ES-I3 (cell line): ENCODE data around the gene ITGB1BP2.
"Not testable (repeated sequence)": the region's sequence is repeated elsewhere in the genome, so short reads cannot be mapped to it uniquely, and the experiment has no call there.

Experiments used
- H3K36me3 ChIP-seq: 2 replicates; pipeline ENCODE4 v1.6.1; 2013; ENCODE audit warnings: mild to moderate bottlenecking, low read length, control low read depth, moderate library complexity; ENCODE audit not compliant: insufficient read depth
- H3K4me1 ChIP-seq: 2 replicates; pipeline ENCODE4 v1.6.1; 2013; ENCODE audit warnings: mild to moderate bottlenecking, control low read depth, low read length; ENCODE audit not compliant: insufficient read depth
- H3K9ac ChIP-seq: 2 replicates; pipeline ENCODE4 v1.6.1; 2013; ENCODE audit warnings: low read depth, mild to moderate bottlenecking, low read length, moderate library complexity
- H3K9me3 ChIP-seq: 2 replicates; pipeline ENCODE4 v1.6.1; 2013; ENCODE audit warnings: mild to moderate bottlenecking, low read length, moderate library complexity; ENCODE audit not compliant: control insufficient read depth, insufficient read depth

ITGB1BP2 gene

GRCh38 chrX:71301195-71301924, at the start of gene ITGB1BP2:
ITGB1BP2 (plus strand) TSS chrX:71301750; CDS start chrX:71301807, 57 bp downstream.
- H3K9ac ChIP-seq = no peak within 1 kb of the TSS
- H3K4me1 ChIP-seq = no peaks in the 10 kb centered on the region
- H3K9me3 ChIP-seq = no peaks in the 10 kb centered on the region
- H3K36me3 ChIP-seq = peaks cover 30% of the 10 kb centered on the region

- Histone ChIP-seq H3K9me3 (no peaks in the 10 kb centered on the region), H3K4me1 (peaks cover 11% of the 10 kb centered on the region; the same call in 1 of the 2 replicates), H3K9ac (peak overlapping the region; percentile 96; the same call in 1 of the 2 replicates), H3K36me3 (peaks cover 34% of the 10 kb centered on the region)
Measured at GRCh38 chrX:71252221-71252620, 49.3 kb upstream of the ITGB1BP2 start.

DNA sequence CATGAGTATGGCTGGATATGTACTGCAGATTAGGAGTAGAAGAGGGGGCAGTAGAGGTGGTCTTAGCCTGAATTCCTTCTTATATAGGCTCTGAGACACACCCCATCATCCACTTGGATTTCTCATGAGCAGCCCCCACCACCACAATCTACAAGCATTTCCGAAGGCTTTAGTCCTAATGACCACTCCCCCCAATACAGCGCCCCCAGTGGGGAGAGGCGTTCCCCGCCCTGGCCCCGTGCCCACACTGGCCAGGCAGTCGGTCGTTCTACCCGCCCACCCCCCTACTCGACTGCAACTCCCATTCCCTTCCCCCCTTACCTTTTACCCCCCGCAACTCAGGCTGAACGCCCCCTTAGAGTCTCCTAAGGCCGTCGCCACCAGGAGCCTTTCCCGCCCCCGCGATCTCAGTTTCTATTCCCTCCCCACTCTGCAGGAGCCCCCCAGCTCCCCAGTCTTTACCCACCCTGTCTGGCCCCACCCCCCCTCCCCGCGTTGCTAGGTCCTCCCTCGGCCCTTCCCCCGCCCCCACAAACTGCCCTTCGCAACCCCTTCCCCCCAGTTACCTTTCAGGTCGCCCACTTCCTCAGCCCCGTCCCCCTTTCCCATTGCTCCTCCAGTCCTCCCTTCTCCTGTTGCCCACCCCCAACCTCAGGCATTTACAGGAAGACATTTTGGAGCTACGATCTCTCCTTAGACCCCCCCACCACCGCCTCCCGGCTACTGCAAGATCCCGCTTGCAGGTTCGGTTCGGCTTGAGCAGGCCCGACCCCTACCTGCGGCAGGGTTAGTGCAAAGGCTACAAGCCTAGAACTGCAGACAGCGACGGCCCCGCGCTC, 48.1 kb upstream of the ITGB1BP2 start:
- peaks cover 23% of the 10 kb centered on the region for H3K36me3 ChIP-seq
- H3K9me3 ChIP-seq = no peaks in the 10 kb centered on the region
- peak overlapping the region; percentile 96 for H3K9ac ChIP-seq
- H3K4me1 ChIP-seq = peaks cover 11% of the 10 kb centered on the region; the same call in 1 of the 2 replicates

- Histone ChIP-seq H3K4me1 (peaks cover 11% of the 10 kb centered on the region; the same call in 1 of the 2 replicates), H3K36me3 (peaks cover 15% of the 10 kb centered on the region), H3K9ac (peak within 1 kb of the TSS; percentile 96), H3K9me3 (no peaks in the 10 kb centered on the region)
Measured at GRCh38 chrX:71254092-71254963, 47.2 kb upstream of the ITGB1BP2 start, which contains the start of gene ZMYM3. ZMYM3 (minus strand) TSS chrX:71254140; CDS start chrX:71253255, 885 bp downstream.

DNA sequence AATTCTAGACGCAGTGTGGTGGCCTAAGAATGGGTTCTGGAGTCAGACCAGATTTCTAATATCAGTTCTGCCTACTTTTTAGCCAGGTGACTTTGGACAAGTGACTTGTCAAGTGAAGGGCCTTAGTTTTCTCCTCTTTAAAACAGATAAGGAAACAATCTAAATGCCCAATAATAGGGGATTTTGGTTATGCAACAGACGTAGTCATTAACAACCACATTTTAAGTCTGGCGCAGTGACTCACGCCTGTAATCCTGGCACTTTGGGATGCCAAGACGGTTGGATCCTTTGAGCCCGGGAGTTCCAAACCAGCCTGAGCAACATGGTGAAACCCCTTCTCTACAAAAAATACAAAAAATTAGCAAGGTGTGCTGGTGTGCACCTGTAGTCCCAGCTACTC, 45.5 kb upstream of the ITGB1BP2 start:
- H3K9ac ChIP-seq = no peak overlapping the region; the same call in 1 of the 2 replicates
- H3K36me3 ChIP-seq = no peaks in the 10 kb centered on the region
- peaks cover 11% of the 10 kb centered on the region; the same call in 1 of the 2 replicates for H3K4me1 ChIP-seq
- no peaks in the 10 kb centered on the region for H3K9me3 ChIP-seq

DNA sequence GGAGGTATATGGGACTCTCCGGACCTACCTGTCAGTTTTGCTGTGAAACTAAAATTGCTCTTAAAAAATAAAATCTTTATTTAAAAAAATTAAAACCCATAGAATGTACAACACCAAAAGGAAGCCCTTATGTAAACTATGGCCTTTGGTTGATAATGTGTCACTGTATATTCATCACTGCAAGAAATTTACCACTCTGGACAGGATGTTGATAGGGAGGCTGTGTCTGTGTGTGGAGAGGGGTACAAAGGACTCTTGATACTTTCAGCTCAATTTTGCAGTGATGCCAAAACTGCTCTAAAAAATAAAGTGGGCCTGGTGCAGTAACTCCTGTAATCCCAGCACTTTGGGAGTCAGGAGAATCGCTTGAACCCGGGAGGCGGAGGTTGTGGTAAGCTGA, 44.7 kb upstream of the ITGB1BP2 start:
- H3K9ac ChIP-seq = no peak overlapping the region
- peaks cover 11% of the 10 kb centered on the region; the same call in 1 of the 2 replicates for H3K4me1 ChIP-seq
- no peaks in the 10 kb centered on the region for H3K9me3 ChIP-seq
- H3K36me3 ChIP-seq = no peaks in the 10 kb centered on the region

- not testable (repeated sequence) for H3K9me3 ChIP-seq, H3K9ac ChIP-seq
Measured at GRCh38 chrX:71268624-71269023, 32.9 kb upstream of the ITGB1BP2 start.

GRCh38 chrX:71269801-71270395, 31.7 kb upstream of the ITGB1BP2 start:
- no peaks in the 10 kb centered on the region for H3K36me3 ChIP-seq

More at GRCh38 chrX:71268624-71269023, 32.9 kb upstream of the ITGB1BP2 start:
- not testable (repeated sequence) for H3K36me3 ChIP-seq, H3K4me1 ChIP-seq

GRCh38 chrX:71272313-71272712, 29.2 kb upstream of the ITGB1BP2 start:
- not testable (repeated sequence) for H3K9me3 ChIP-seq, H3K4me1 ChIP-seq, H3K36me3 ChIP-seq, H3K9ac ChIP-seq

More at GRCh38 chrX:71269801-71270395, 31.7 kb upstream of the ITGB1BP2 start:
- no peaks in the 10 kb centered on the region for H3K4me1 ChIP-seq
- no peak overlapping the region for H3K9ac ChIP-seq
- H3K9me3 ChIP-seq = no peaks in the 10 kb centered on the region

DNA sequence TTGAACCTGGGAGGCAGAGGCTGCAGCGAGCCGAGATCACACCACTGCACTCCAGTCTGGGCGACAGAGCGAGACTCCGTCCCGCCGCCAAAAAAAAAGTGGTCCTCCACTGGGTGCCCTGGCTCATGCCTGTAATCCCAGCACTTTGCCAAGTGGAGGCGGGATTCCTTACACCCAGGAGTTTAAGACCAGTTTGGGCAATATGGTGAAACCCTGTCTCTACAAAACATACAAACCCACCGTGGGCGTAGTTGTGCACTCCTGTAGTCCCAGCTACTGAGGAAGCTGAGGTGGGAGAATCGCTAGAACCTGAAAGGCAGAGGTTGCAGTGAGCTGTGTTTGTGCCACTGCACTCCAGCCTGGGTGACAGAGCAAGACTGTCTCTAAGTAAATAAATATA, 20.2 kb upstream of the ITGB1BP2 start:
- not testable (repeated sequence) for H3K9me3 ChIP-seq, H3K36me3 ChIP-seq, H3K4me1 ChIP-seq, H3K9ac ChIP-seq

DNA sequence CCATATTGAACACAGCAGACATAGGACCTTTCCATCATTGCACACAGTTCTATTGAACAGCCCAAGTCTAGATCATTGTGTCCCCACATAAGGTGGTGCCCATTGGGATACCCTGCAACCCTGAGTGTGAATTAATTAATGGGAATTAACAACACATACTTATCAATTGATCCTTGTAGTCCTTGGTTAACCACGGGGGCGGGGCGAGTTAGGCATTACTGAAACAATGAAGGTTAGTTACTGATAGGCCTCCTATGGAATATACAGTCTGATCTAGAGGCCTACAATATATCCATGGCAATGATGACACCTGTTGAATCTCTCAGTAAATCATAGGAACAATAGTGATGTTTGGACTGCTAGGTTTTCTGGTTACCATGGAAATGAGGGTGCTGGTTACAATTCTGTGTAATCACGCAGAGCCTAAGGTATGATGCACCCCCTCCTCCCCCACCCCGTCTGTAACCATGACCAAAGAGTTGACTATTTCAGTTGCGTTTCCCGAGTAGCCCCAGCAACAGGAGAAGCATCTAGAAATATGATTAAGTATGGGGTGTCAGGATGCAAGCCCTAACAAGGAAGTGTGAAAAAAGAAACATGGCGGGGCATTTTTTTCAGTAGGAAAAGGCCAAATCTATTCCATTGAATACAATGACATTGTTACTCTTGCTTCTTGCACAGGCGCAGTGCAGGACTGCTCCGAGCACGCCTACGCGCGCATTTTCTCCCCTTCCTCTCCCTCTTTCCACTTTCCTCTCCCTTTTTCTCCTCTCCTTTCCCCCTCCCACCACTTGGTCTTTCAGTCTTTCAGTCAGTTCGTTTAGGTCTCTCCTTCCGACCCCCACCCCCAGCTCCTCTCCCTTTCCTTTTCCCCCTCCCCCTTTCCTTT, 18.8 kb upstream of the ITGB1BP2 start:
- Histone ChIP-seq H3K9ac (peak overlapping the region; percentile 47), H3K36me3 (peaks cover 9% of the 10 kb centered on the region), H3K4me1 (no peaks in the 10 kb centered on the region), H3K9me3 (no peaks in the 10 kb centered on the region)

DNA sequence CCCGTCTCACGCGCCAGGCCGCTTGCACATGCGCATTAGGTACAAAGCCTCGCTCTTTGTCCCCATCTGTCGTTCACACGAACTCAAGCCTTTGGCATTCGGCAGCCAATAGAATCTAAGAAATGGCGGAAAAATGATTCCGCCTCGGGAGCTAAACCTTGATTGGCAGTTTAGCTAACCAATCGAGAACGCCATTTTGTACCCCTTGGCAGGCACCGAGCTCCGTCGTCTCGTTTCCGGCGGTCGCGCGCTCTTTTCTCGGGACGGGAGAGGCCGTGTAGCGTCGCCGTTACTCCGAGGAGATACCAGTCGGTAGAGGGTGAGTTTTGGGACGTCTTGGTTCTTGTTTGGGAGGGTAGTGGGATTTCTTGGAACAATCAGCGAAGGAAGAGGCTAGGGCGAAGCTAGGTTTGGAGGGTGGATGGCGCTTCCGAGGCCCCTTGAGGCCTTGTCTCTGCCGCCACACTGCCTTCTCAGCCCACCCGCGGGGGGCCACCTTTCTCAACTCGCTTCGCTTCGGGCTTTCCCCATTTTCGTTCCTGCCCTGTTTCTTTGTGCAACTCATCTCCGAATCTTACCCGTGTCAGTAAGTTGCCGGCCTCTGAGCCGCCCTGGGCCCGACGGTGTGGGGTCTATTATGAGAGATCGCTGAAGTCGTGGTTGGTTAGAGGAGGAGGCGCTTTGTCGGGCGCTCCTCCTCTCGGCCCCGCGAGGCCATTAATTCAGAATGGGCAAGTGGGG, 18.0 kb upstream of the ITGB1BP2 start, which contains the start of gene NONO:
Gene NONO, plus strand, starts transcription at position 233 of the 741 bp plus-strand sequence. CDS start 7,003 bp downstream, outside the sequence.
- no peaks in the 10 kb centered on the region for H3K9me3 ChIP-seq
- H3K9ac ChIP-seq = peak within 1 kb of the TSS; percentile 91
- peaks cover 9% of the 10 kb centered on the region for H3K36me3 ChIP-seq
- H3K4me1 ChIP-seq = no peaks in the 10 kb centered on the region
